ENCODE measurements around the gene SART1.

The SART1 gene

GRCh38 chr11:66002648-66003225 lies 41.2 kb downstream of the SART1 start:
- no peak for TF ChIP-seq TEAD4 (IDR thresholded peaks at IDR 0.05)
- no peak for TF ChIP-seq MAX (IDR thresholded peaks at IDR 0.05)
- no peak for TF ChIP-seq ZBTB7A (IDR thresholded peaks at IDR 0.05; ENCODE audit: low read depth)
- TF ChIP-seq CEBPB (IDR thresholded peaks at IDR 0.05), result no peak
- no peak; the same call in 1 of the 2 replicates for TF ChIP-seq EGR1 (IDR thresholded peaks at IDR 0.05)
- no peak for TF ChIP-seq NFIC (IDR thresholded peaks at IDR 0.05)
- TF ChIP-seq RAD21 (IDR thresholded peaks at IDR 0.05; ENCODE audit: low read depth), result no peak
- no peak for TF ChIP-seq TCF12 (IDR thresholded peaks at IDR 0.05; ENCODE audit: low read depth)
- no peak for TF ChIP-seq YY1 (IDR thresholded peaks at IDR 0.05; ENCODE audit: low read depth)
- TF ChIP-seq FOXM1 (IDR thresholded peaks at IDR 0.05; ENCODE audit: borderline replicate concordance, low read depth), result no peak
- TF ChIP-seq USF1 (IDR thresholded peaks at IDR 0.05), result no peak
- no peak for TF ChIP-seq TAF1 (IDR thresholded peaks at IDR 0.05; ENCODE audit: low read depth)
- no peak for TF ChIP-seq EP300 (IDR thresholded peaks at IDR 0.05; ENCODE audit: borderline replicate concordance)
- TF ChIP-seq CREB1 (IDR thresholded peaks at IDR 0.05; ENCODE audit: low read depth), result no peak
- no peak for TF ChIP-seq REST (IDR thresholded peaks at IDR 0.05; ENCODE audit: low read depth)

- no peak for TF ChIP-seq TEAD4 (IDR thresholded peaks at IDR 0.05)
- TF ChIP-seq REST (IDR thresholded peaks at IDR 0.05; ENCODE audit: low read depth), result no peak
- TF ChIP-seq CEBPB (IDR thresholded peaks at IDR 0.05), result no peak
- no peak for TF ChIP-seq CREB1 (IDR thresholded peaks at IDR 0.05; ENCODE audit: low read depth)
- TF ChIP-seq TAF1 (IDR thresholded peaks at IDR 0.05; ENCODE audit: low read depth), result no peak
- no peak for TF ChIP-seq FOXM1 (IDR thresholded peaks at IDR 0.05; ENCODE audit: borderline replicate concordance, low read depth)
- no peak for TF ChIP-seq EGR1 (IDR thresholded peaks at IDR 0.05)
- no peak for TF ChIP-seq ZBTB7A (IDR thresholded peaks at IDR 0.05; ENCODE audit: low read depth)
- TF ChIP-seq USF1 (IDR thresholded peaks at IDR 0.05), result no peak
- no peak for TF ChIP-seq MAX (IDR thresholded peaks at IDR 0.05)
- TF ChIP-seq RAD21 (IDR thresholded peaks at IDR 0.05; ENCODE audit: low read depth), result no peak
- no peak for TF ChIP-seq TCF12 (IDR thresholded peaks at IDR 0.05; ENCODE audit: low read depth)
- TF ChIP-seq NFIC (IDR thresholded peaks at IDR 0.05), result no peak
These were observed 41.8 kb downstream of the SART1 start for GRCh38 chr11:66003291-66003690.

- TF ChIP-seq CEBPB (IDR thresholded peaks at IDR 0.05), result no peak
- TF ChIP-seq USF1 (IDR thresholded peaks at IDR 0.05), result no peak
- no peak for TF ChIP-seq EP300 (IDR thresholded peaks at IDR 0.05; ENCODE audit: borderline replicate concordance)
- no peak for TF ChIP-seq NFIC (IDR thresholded peaks at IDR 0.05)
- no peak for TF ChIP-seq CREB1 (IDR thresholded peaks at IDR 0.05; ENCODE audit: low read depth)
These were observed 42.7 kb downstream of the SART1 start for GRCh38 chr11:66004186-66004585.

- 0 out of 2 replicates have a peak, but pooled peaks have one; percentile 9 for TF ChIP-seq TCF12 (IDR thresholded peaks at IDR 0.05; ENCODE audit: low read depth)
- TF ChIP-seq TAF1 (IDR thresholded peaks at IDR 0.05; ENCODE audit: low read depth), result no peak
- 0 out of 2 replicates have a peak, but pooled peaks have one; percentile 21 for TF ChIP-seq YY1 (IDR thresholded peaks at IDR 0.05; ENCODE audit: low read depth)
- no peak for TF ChIP-seq EP300 (IDR thresholded peaks at IDR 0.05; ENCODE audit: borderline replicate concordance)
- TF ChIP-seq EGR1 (IDR thresholded peaks at IDR 0.05), result no peak
- TF ChIP-seq MAX (IDR thresholded peaks at IDR 0.05), result peak; percentile 24; the same call in 1 of the 2 replicates
- no peak for TF ChIP-seq ZBTB7A (IDR thresholded peaks at IDR 0.05; ENCODE audit: low read depth)
These were observed 44.8 kb downstream of the SART1 start for GRCh38 chr11:66006134-66006890.

- TF ChIP-seq TAF1 (IDR thresholded peaks at IDR 0.05; ENCODE audit: low read depth), result no peak
- no peak for TF ChIP-seq CEBPB (IDR thresholded peaks at IDR 0.05)
- TF ChIP-seq EGR1 (IDR thresholded peaks at IDR 0.05), result no peak
- TF ChIP-seq RAD21 (IDR thresholded peaks at IDR 0.05; ENCODE audit: low read depth), result no peak
- no peak for TF ChIP-seq CREB1 (IDR thresholded peaks at IDR 0.05; ENCODE audit: low read depth)
- no peak for TF ChIP-seq REST (IDR thresholded peaks at IDR 0.05; ENCODE audit: low read depth)
- TF ChIP-seq EP300 (IDR thresholded peaks at IDR 0.05; ENCODE audit: borderline replicate concordance), result peak; percentile 38; the same call in 1 of the 2 replicates
- 0 out of 2 replicates have a peak, but pooled peaks have one; percentile 17 for TF ChIP-seq TCF12 (IDR thresholded peaks at IDR 0.05; ENCODE audit: low read depth)
- no peak for TF ChIP-seq ZBTB7A (IDR thresholded peaks at IDR 0.05; ENCODE audit: low read depth)
- no peak for TF ChIP-seq YY1 (IDR thresholded peaks at IDR 0.05; ENCODE audit: low read depth)
- TF ChIP-seq TEAD4 (IDR thresholded peaks at IDR 0.05), result peak; percentile 61
These were observed 45.3 kb downstream of the SART1 start for GRCh38 chr11:66006891-66007176.
